IPS DF 19.7 (cell line): ENCODE results near the gene NSD1.
"Not testable (repeated sequence)": the region's sequence is repeated elsewhere in the genome, so short reads cannot be mapped to it uniquely, and the experiment has no call there.

Experiments
- DNase-seq: peaks from one replicate; pipeline ENCODE4 v3.0.0-alpha.2; 2013; ENCODE audit warnings: low read depth, low spot score

The NSD1 gene

GRCh38 chr5:177126771-177127170 lies 6.8 kb upstream of the NSD1 start:
- DNase-seq: no peak

- DNase-seq: no peak
These were observed 5.0 kb upstream of the NSD1 start for GRCh38 chr5:177128551-177128981.

- DNase-seq: no peak
These were observed 3.2 kb upstream of the NSD1 start for GRCh38 chr5:177130211-177131018.

GRCh38 chr5:177131019-177131320 lies 2.6 kb upstream of the NSD1 start:
- no peak for DNase-seq

- no peak for DNase-seq
These were observed 2.0 kb upstream of the NSD1 start for GRCh38 chr5:177131352-177132135.

- no peak for DNase-seq
These were observed 1.2 kb upstream of the NSD1 start for GRCh38 chr5:177132136-177133095.

- DNase-seq: no peak
These were observed 502 bp downstream of the NSD1 start for GRCh38 chr5:177133853-177134696.

GRCh38 chr5:177134697-177135225 lies 1.2 kb downstream of the NSD1 start:
- DNase-seq: no peak

GRCh38 chr5:177140312-177140711 lies 6.7 kb downstream of the NSD1 start:
- DNase-seq: no peak

GRCh38 chr5:177141496-177141895 lies 7.9 kb downstream of the NSD1 start:
- no peak for DNase-seq

- DNase-seq: no peak
These were observed 8.6 kb downstream of the NSD1 start for GRCh38 chr5:177142098-177142611.

GRCh38 chr5:177142778-177143177 lies 9.2 kb downstream of the NSD1 start:
- DNase-seq: no peak

GRCh38 chr5:177146891-177147638 lies 13.5 kb downstream of the NSD1 start:
- DNase-seq: no peak

- DNase-seq: not testable (repeated sequence)
These were observed 16.5 kb downstream of the NSD1 start for GRCh38 chr5:177150061-177150460.

- DNase-seq: no peak
These were observed 20.6 kb downstream of the NSD1 start for GRCh38 chr5:177154003-177154643.

- no peak for DNase-seq
These were observed 28.8 kb downstream of the NSD1 start for GRCh38 chr5:177162379-177162778.

- no peak for DNase-seq
These were observed 29.9 kb downstream of the NSD1 start for GRCh38 chr5:177163500-177163899.

- no peak for DNase-seq
These were observed 35.7 kb downstream of the NSD1 start for GRCh38 chr5:177169271-177169670.

GRCh38 chr5:177171961-177172360 lies 38.4 kb downstream of the NSD1 start:
- DNase-seq: no peak
